ENCODE results near the gene PPP2R1B.
"Not testable (repeated sequence)": the region's sequence is repeated elsewhere in the genome, so short reads cannot be mapped to it uniquely, and the experiment has no call there.

PPP2R1B gene

GRCh38 chr11:111765984-111766833 is at the start of gene PPP2R1B:
Gene PPP2R1B (minus strand): TSS chr11:111766389. CDS start chr11:111766361, 28 bp downstream.
- DNase-seq: peak; percentile 62

- no peak for DNase-seq
Observed at GRCh38 chr11:111815489-111815888, 49.3 kb upstream of the PPP2R1B start.

GRCh38 chr11:111814557-111815320 is 48.5 kb upstream of the PPP2R1B start:
- DNase-seq: no peak

GRCh38 chr11:111814106-111814505 is 47.9 kb upstream of the PPP2R1B start:
- DNase-seq: no peak

- DNase-seq: no peak
Observed at GRCh38 chr11:111812211-111812610, 46.0 kb upstream of the PPP2R1B start.

- DNase-seq: no peak
Observed at GRCh38 chr11:111811445-111811844, 45.3 kb upstream of the PPP2R1B start.

- DNase-seq: no peak
Observed at GRCh38 chr11:111808834-111809233, 42.6 kb upstream of the PPP2R1B start.

GRCh38 chr11:111808063-111808588 is 41.9 kb upstream of the PPP2R1B start:
- DNase-seq: no peak

- DNase-seq: no peak
Observed at GRCh38 chr11:111807076-111807475, 40.9 kb upstream of the PPP2R1B start.

GRCh38 chr11:111801135-111801534 is 34.9 kb upstream of the PPP2R1B start:
- DNase-seq: no peak

GRCh38 chr11:111798279-111798678 is 32.1 kb upstream of the PPP2R1B start:
- DNase-seq: no peak

- no peak for DNase-seq
Observed at GRCh38 chr11:111797145-111797581, 31.0 kb upstream of the PPP2R1B start.

- no peak for DNase-seq
Observed at GRCh38 chr11:111796696-111797095, 30.5 kb upstream of the PPP2R1B start.

GRCh38 chr11:111795334-111795985 is 29.3 kb upstream of the PPP2R1B start:
- DNase-seq: no peak

GRCh38 chr11:111793863-111794262 is 27.7 kb upstream of the PPP2R1B start:
- DNase-seq: no peak

GRCh38 chr11:111792955-111793500 is 26.8 kb upstream of the PPP2R1B start:
- DNase-seq: no peak

- no peak for DNase-seq
Observed at GRCh38 chr11:111792314-111792713, 26.1 kb upstream of the PPP2R1B start.

GRCh38 chr11:111788464-111788863 is 22.3 kb upstream of the PPP2R1B start:
- DNase-seq: no peak

- no peak for DNase-seq
Observed at GRCh38 chr11:111788051-111788450, 21.9 kb upstream of the PPP2R1B start.

GRCh38 chr11:111785886-111786412 is 19.8 kb upstream of the PPP2R1B start:
- DNase-seq: no peak

- no peak for DNase-seq
Observed at GRCh38 chr11:111785076-111785475, 18.9 kb upstream of the PPP2R1B start.

- DNase-seq: not testable (repeated sequence)
Observed at GRCh38 chr11:111784311-111784710, 18.1 kb upstream of the PPP2R1B start.
